Keratinocyte (primary cell): Measurements from ENCODE around the gene KLHL6.

Source experiments
- EZH2 ChIP-seq: IDR thresholded peaks from one replicate; pipeline ENCODE4 v1.6.1; 2012; ENCODE audit warnings: inconsistent platforms, mild to moderate bottlenecking, low read length, moderate library complexity
- TF ChIP-seq, protein P1 (sequence below), 3 experiments: IDR thresholded peaks in 1 of 3; conservative IDR thresholded peaks in 1 of 3; optimal IDR thresholded peaks in 1 of 3; 2 replicates in 2 of 3; 3 replicates in 1 of 3; pipeline versions ENCODE3 to v1.5.1; 2011; ENCODE audit warnings: low read length in 3 of 3, mild to moderate bottlenecking in 3 of 3, moderate library complexity in 2 of 3, control low read depth in 1 of 3, inconsistent platforms in 1 of 3; ENCODE audit not compliant: insufficient read depth in 2 of 3; ENCODE audit errors: extremely low read depth in 1 of 3

DNA sequence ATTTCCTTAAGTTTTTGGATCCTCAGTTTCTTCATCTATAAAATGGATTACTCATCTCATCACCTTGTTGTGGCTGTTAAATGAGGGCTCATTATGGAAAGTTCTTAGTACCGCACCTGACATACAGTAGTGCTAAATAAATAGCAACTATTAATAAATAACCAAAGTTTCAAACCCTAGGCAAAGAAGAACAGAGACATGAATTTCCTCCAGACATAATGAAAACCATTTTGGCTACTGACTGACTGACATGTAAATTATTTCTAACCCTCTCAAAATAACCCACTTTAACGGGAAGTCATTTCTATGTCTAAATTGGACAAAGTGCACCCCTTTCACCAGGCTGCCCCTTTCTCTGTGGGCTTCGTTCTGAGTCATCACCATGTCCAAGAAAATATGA, 17.4 kb upstream of the KLHL6 start:
- TF ChIP-seq, protein P1, sequence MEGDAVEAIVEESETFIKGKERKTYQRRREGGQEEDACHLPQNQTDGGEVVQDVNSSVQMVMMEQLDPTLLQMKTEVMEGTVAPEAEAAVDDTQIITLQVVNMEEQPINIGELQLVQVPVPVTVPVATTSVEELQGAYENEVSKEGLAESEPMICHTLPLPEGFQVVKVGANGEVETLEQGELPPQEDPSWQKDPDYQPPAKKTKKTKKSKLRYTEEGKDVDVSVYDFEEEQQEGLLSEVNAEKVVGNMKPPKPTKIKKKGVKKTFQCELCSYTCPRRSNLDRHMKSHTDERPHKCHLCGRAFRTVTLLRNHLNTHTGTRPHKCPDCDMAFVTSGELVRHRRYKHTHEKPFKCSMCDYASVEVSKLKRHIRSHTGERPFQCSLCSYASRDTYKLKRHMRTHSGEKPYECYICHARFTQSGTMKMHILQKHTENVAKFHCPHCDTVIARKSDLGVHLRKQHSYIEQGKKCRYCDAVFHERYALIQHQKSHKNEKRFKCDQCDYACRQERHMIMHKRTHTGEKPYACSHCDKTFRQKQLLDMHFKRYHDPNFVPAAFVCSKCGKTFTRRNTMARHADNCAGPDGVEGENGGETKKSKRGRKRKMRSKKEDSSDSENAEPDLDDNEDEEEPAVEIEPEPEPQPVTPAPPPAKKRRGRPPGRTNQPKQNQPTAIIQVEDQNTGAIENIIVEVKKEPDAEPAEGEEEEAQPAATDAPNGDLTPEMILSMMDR (optimal IDR thresholded peaks at IDR 0.05 in 1 of 3, IDR thresholded peaks at IDR 0.05 in 1 of 3, conservative IDR thresholded peaks at IDR 0.05 in 1 of 3; ENCODE audit: extremely low read depth in 1 of 3, insufficient read depth in 2 of 3, low read length in 3 of 3) = no peak
- TF ChIP-seq EZH2 = no peak
